GM13976 (cell line): Measurements from ENCODE around the gene RIC3.

Experiments used
- DNase-seq: peaks from one replicate; pipeline ENCODE4 v3.0.0; 2012; ENCODE audit warnings: low spot score
- in situ Hi-C: fragments of 300-500 bp; cut with MboI; formaldehyde crosslinking; loops from one replicate; pipeline ENCODE4 v1.12.0; 2022; ENCODE audit warnings: low sequenced_read_pairs, mixed read lengths, inconsistent platforms; ENCODE audit not compliant: unreplicated experiment
- TF ChIP-seq, protein P1 (sequence below): IDR thresholded peaks from 2 replicates; pipeline ENCODE4 v1.5.1; 2012; ENCODE audit warnings: borderline replicate concordance, mild to moderate bottlenecking; ENCODE audit not compliant: insufficient read depth; ENCODE audit errors: extremely low read depth, missing control alignments, control extremely low read depth

Gene RIC3

DNA sequence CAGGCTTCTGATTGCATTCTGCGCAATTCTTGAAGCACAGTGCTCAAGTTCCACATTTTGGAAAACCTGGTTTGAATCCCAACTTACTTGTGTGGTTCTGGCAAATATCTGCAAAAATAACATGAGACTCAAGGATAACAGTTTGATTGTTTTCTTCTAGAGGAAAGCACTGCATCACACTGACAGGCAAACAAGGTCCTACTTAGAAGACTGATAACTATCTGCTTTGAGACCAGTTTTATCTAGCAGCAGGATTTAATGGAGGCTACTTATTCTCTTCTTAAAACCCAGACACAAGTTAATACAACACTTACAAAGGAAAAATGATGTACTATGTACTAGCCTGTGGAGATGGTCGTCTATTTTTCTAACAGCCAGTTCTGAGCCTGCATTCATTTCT, 41.4 kb downstream of the RIC3 start:
- TF ChIP-seq, protein P1, sequence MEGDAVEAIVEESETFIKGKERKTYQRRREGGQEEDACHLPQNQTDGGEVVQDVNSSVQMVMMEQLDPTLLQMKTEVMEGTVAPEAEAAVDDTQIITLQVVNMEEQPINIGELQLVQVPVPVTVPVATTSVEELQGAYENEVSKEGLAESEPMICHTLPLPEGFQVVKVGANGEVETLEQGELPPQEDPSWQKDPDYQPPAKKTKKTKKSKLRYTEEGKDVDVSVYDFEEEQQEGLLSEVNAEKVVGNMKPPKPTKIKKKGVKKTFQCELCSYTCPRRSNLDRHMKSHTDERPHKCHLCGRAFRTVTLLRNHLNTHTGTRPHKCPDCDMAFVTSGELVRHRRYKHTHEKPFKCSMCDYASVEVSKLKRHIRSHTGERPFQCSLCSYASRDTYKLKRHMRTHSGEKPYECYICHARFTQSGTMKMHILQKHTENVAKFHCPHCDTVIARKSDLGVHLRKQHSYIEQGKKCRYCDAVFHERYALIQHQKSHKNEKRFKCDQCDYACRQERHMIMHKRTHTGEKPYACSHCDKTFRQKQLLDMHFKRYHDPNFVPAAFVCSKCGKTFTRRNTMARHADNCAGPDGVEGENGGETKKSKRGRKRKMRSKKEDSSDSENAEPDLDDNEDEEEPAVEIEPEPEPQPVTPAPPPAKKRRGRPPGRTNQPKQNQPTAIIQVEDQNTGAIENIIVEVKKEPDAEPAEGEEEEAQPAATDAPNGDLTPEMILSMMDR = no peak
- in situ Hi-C loops = no loop called here
- DNase-seq = no peak

DNA sequence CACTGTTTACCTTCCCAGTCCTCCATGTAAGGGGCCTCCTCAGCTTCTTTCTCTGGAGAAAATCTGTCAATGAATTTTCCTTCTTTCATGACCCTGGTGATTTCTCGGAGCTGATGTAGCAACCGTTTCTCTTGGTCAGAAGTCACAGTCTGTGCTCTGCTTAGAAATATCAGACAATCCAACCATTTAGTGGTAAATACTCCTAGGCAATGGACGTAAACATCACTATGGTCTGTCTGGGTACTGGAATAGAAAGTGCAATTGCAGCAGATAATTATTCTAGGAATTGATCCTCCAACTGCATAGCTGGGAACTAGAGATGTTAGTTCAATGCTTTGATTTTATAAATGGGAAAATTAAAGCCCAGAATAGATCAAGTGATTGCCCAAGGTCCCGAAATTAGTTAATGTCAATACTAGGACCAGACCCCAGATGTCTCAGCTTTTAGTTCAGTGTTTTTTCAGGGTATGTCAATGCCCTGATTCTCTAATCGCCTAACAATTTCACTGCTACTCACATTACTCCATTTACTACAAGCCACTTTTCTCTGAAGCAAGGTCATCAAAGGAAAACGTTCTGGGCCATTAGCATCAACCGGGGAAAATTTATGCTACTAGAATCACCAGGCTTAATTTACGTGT, 42.1 kb downstream of the RIC3 start:
- in situ Hi-C loops = no loop called here
- TF ChIP-seq, protein P1 = no peak
- DNase-seq = no peak

DNA sequence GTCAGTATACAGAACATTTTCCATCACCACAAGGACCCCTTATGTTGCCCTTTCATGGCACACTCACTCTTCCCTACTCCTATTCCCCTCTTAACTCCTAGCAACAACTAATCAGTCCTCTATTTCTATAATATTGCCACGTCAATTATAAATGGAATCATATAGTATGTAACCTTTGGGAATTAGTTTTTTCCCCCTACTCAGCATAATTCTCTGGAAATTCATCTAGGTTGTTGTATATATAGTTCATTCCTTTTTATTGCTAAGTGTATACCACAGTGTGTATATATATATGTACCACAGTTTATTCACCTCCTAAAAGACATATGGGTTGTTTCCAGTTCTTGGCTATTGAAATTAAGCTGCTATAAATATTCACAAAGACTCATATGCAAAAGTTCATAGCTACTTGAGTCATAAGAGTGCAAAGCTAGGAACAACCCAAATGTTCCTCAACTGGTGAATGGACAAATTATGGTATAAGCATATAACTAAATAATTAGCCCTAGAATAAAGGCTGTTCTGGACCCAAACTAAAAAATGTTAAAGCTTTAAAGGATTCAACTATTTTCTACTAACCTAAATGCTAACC, 46.6 kb downstream of the RIC3 start:
- no peak for DNase-seq
- TF ChIP-seq, protein P1 = no peak
- in situ Hi-C loops = no loop called here

DNA sequence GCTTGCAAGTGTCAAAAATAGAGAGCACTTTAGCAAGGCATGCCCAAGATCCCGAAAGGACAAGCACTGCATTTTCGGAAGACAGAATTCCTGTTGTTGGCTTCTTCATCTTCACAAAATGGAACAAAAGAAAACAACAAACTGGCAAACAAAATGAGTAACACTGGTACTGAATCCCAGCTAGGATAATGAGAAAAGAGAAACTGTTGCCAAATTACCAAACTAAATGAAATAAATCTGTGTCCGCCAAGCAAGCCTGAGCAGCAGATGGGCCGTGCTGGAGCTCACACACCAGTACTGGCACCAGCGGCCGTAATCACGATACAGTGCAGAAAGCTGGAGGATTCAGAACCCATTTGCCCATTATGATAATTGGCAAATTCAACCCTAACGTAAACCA, 57.2 kb downstream of the RIC3 start:
- in situ Hi-C loops = no loop called here
- TF ChIP-seq, protein P1 = no peak
- DNase-seq = no peak

DNA sequence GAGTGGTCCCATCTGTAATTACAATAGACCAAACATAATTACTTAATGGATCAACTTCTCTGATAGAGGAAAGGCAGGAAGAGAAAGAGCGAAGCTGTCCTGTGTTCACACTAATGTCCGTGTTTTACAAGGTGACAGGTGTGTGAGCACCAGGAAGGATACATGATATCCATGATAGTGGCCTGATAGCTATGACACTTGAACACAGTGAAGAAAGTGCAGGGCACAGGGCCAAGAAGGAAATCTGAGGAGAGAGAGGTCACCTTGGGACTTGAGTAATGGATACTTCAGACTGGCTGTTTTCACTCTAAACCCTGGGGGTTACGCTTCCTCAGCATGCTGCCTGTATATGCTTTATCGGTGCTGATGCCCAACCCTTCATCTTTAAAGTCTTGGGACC, 58.4 kb downstream of the RIC3 start:
- in situ Hi-C loops = no loop called here
- DNase-seq = no peak

DNA sequence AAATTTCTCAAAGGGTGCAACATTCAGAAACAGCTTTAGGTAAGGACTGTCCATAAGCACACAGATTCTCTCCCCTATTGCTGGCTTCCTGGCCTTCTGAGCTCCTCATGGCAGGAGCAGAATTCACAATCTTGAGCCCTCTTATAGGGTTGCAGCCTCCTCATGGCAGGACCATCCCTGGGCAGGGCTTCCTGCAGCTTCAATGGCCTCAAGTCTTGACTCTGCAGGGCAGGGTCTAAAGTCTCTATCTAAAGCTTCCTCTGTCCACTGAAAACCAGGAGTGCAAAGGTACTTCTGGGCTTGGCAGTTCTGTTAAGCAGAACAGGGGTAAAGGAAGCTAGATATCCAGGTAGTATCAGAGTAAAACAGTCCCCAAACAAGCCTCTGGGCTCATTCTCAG, 59.1 kb downstream of the RIC3 start:
- in situ Hi-C loops = no loop called here
- DNase-seq = no peak
- TF ChIP-seq, protein P1 = no peak

More for the DNA sequence above, 58.4 kb downstream of the RIC3 start:
- TF ChIP-seq, protein P1 = no peak
